GM19324 (cell line): ENCODE results near the gene GZMH.
A peak's percentile ranks its signal among the peaks of the same experiment; 100 is the strongest.
"Not testable (repeated sequence)": the region's sequence is repeated elsewhere in the genome, so short reads cannot be mapped to it uniquely, and the experiment has no call there.

Source experiments
- ATAC-seq: cut with Tn5 transposase; IDR thresholded peaks from one replicate; pipeline ENCODE4 v1.9.1; 2021; ENCODE audit warnings: mild to moderate bottlenecking, moderate library complexity; ENCODE audit not compliant: unreplicated experiment, low FRiP score

Gene GZMH, protein sequence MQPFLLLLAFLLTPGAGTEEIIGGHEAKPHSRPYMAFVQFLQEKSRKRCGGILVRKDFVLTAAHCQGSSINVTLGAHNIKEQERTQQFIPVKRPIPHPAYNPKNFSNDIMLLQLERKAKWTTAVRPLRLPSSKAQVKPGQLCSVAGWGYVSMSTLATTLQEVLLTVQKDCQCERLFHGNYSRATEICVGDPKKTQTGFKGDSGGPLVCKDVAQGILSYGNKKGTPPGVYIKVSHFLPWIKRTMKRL

DNA sequence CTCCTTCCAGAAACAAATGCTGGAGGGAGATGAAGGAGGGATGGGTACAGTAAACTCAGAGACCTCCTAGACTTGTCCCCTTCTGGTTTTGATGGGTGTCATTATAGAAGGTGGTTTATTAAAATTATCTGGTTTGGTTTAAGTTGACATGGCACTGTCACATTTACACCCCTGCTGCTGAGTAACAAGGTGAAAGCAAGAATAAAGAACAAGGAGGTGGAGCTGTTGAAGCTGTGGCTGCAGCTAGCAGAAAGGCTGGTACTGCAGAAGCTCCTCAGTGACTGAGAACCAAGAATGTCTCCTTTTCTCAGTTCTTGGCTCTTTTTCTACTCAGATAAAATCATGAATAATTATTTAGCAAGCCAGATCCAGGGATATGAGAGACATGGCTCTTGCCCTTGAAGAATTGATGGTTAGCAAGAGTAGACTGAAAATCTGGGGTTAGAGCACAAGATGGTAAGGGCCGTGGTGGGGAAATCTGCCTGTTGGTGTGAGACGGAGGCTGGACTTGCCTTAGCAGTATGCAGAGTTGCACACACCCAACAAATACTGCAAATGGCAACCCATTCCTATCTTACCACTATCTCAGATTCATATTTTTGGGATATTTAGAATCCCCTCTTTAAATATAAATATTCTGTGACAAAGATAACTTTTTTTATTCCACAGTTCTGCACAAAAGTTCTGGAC is at the start of gene GZMH:
Gene GZMH, minus strand, starts transcription at position 31 of the 690 bp plus-strand sequence. CDS start 72 bp downstream, outside the sequence.
- peak; percentile 48 for ATAC-seq

DNA sequence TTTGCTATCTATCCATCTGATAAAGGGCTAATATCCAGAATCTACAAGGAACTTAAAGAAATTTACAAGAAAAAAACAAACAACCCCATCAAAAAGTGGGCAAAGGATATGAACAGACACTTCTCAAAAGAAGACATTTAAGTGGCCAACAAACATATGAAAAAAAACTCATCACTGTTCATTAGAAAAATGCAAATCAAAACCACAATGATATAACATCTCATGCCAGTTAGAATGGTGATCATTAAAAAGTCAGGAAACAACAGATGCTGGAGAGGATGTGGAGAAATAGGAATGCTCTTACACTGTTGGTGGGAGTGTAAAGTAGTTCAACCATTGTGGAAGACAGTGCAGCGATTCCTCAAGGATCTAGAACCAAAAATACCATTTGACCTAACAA is 38.9 kb upstream of the GZMH start:
- not testable (repeated sequence) for ATAC-seq

DNA sequence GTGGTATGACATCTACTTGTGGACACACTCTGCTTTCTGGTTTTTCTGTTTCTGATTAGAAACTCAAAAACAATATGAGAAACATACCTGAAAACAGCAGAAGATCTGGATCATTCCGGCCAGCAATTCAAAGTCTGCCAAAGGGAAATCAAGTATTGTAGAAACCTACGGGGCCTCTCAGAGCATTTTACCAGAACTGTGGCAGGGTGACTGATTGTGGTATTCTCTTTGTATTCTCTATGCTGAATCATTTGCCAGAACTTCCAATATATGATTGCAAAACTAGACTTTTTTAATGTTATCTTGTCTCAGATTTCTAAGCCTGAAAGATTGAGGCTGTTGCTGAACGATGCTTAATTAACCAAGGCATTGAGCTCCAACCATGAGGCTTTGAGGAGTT is 30.4 kb upstream of the GZMH start:
- no peak for ATAC-seq

DNA sequence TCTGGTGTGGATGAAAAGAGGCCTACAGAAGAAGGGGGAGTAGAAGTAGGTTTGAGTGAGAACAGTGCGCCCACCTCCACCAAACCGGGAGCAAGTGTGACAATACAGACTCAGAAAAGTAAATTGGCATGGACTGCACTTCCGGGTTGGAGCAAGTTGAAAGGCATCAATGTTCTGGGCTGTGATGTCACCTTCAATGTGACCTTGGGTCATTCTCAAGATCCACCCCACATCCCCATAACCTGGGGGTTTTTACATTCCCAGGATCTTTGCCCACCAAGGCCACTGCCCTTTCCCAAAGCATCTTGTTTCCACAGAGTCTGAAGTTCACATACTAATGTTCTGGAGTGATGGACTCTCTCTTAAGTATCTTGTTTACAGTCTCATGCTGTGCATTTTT is 29.8 kb upstream of the GZMH start:
- no peak for ATAC-seq

DNA sequence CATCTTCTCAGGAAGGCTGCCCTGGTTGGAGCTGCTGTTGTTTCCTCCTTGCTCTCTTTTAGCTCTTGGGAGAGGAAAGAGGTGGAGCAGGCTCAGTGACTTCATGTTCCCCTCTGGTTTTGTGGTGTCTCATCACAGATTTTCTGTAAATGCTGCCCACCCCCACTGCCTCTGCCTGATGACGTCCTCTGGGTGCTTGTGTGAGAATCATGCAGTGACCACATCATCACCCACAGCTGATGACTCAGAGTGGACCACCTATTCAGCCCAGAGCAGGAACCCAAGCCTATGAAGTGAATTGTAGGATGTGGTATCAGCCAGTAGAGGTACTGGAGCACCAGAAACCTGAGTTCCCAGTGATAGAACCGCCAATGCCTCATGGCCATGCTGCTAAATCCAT is 24.7 kb upstream of the GZMH start, which contains the start of gene GZMB:
Gene GZMB, minus strand, starts transcription at position 33 of the 400 bp plus-strand sequence. Its CDS starts 30 bp downstream, at position 3.
- no peak for ATAC-seq

DNA sequence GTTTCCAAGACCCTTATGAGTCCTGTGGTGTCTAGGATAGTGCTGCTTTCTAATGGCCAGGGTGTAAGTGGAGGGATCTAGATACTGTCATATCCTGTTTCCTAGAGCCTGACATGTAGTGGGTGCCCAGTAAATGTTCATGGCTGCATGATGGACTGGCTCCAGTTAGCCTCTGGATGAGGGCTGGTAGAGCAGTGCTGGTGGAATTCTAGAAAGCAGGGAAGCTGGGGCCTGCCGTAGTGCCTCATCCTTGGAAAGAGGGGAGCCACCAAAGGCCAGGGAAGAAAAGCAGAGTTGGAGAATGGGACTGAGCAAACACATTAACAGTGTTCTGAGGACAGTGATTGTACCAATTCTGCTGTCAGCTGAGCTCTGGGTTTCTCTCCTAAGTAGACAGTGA is 23.9 kb upstream of the GZMH start:
- no peak for ATAC-seq

DNA sequence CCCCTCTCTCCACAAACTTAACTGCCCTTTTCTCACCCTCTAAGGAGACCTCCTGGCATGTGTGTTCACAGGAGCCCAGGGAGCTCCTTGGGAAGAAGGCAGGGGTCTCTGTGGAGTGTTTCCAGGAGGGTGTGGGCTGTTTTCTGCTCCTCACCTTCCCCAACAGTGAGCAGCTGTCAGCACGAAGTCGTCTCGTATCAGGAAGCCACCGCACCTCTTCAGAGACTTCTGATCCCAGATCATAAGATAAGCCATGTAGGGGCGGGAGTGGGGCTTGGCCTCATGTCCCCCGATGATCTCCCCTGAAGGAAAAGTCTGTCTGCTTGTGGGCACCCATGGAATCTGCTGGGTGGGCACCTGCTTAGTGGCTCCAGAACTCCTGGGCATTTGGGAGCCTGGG is 23.3 kb upstream of the GZMH start:
- no peak for ATAC-seq

DNA sequence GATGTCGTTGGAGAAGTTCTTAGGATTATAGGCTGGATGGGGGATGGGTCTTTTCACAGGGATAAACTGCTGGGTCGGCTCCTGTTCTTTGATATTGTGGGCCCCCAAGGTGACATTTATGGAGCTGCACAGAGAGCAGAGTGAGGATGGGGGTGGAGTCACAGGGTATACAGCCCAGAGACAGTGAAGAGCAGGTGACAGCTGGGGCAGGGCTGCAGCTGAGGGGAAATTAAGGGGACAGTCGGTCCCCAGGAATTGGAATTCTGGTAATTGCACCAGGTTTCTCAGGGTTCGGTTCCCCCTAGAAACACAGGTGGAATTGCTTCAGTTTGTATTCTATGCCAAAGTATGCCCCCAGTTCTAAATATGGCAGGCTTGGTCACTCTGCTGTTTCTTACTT is 22.9 kb upstream of the GZMH start:
- no peak for ATAC-seq

DNA sequence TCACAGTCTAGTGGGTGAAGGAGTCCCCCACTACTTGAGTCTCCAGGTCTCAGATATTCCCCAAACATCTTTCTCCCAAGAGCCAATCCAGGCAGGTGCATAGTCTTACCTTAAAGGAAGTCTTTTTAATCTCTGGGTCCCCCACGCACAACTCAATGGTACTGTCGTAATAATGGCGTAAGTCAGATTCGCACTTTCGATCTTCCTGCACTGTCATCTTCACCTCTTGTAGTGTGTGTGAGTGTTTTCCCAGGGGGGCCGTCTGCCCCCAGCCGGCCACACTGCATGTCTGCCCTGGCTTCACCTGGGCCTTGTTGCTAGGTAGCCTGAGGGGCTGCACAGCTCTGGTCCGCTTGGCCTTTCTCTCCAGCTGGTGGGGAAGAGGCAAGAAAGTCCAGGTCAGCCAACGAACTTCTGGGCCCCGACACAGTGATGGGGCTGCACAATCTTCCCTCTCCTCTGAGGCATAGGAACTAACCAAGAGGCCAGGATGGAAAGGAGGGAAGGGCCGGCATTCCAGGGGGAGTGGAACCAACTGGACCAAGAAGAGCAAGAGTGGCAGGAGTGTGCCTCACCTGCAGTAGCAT is 22.4 kb upstream of the GZMH start:
- ATAC-seq: no peak

DNA sequence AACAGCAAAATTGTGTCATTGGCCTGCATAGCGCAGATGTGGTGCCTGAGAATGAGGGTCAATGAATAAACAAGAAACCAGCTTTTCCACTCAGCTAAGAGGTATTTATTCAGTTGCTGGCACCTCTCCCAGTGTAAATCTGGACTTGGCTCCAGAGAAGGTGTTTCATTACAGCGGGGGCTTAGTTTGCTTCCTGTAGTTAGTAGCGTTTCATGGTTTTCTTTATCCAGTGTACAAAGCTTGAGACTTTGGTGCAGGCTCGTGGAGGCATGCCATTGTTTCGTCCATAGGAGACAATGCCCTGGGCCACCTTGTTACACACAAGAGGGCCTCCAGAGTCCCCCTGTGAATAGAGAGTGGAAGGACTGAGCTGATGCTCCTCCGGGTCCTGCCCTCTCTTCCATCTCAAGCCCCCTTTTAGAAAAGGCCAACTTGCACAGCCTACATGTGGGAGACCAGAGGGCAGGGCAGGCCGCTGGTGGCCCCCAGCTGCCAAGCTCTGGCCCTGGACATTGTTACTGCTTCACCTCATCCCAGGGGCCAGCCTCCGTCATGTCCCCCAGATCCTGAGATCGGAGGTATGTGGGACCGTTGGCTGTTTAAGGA is 21.5 kb upstream of the GZMH start:
- no peak for ATAC-seq

DNA sequence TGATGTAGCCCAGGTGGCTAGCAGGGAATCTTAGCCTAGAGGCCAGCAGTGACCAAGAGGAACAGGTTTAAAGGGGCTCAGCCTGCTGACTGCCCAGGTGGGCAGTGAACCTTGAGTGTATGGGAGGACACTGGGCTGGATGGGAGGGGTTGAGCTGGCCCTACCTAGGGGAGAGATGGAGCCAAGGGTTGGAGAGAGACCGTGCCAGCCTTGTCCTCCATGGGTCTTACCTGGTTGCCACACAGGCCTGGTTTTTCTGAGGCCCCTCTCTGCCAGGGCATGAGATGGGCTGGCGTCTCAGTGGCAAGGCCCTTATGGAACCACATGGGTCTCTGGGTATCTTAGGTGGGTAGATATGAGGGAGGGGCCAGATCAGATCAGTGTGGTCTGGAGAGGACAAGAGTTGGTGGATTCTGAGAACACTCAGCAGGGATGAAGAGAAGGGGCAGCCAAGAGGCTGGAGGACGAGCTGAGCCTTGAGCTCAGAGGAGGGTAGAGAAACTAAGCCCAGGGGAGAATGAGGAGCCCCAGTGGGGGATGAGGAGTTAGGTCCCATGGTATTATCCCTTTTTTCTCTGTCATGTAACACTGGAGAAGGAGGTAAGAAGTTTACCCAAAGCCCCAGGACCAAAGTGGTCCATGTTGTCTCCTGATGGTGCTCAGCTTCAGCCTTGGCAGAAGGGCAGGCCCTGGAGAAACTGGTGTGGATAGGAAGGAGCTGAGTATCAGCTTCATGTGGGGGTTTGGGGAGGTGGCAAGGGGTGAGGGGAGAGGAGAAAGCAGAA is 20.8 kb upstream of the GZMH start:
- no peak for ATAC-seq

DNA sequence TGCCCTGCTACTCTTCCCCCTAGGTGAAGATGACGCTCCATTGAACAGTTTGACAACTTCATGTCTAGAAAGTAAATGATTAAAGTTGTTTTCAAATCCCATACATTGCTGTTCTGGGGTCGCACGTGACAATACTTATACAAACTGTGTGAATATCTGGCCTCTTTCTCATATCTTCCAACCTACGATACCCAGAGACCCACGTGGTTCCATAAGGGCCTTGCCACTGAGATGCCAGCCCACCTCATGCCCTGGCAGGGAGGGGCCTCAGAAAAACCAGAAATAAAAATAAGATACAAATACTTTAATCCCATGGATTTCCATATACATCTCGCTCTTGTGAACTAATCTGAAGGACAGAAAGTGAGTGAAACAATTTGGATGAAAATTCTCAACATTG is 20.0 kb upstream of the GZMH start:
- no peak for ATAC-seq

DNA sequence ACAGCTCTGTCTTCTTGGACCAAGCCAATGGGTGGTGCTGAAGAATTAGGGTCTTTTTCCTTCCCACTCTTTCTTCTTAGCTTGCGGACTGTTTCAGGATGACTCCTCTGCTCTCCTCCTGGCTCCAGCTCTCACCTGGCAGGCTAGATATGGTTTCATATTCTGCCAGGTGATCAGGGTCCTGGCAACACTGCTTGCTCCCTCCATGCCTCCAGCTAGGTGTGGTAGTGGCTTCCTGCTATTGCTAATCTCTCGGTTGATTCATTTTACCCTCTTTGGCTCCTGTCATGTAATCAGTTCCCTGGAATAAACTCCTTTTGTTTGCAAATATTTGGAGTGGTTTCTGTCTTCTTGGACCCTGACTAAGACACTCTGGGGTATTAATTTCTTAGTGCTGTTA is 4.3 kb upstream of the GZMH start:
- no peak for ATAC-seq

DNA sequence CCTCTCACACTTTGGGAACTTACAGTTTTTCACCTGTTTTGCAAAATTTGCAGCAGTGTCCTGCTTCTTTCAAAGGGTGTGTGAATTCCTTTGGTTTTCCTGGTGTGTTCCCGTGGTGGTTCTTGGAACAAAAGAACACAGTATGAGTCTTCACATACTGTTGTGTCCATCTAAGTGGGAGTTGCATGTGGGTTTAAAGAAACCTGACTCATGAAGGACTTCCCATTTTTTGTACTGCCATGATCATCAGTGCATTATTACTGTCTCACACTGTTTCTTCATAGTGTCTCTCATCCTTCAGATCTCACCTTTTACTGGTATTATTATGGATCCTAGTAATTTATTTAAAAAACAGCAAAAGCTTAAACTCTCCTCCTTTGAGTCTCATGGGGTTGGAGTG is 3.8 kb upstream of the GZMH start:
- ATAC-seq: no peak

DNA sequence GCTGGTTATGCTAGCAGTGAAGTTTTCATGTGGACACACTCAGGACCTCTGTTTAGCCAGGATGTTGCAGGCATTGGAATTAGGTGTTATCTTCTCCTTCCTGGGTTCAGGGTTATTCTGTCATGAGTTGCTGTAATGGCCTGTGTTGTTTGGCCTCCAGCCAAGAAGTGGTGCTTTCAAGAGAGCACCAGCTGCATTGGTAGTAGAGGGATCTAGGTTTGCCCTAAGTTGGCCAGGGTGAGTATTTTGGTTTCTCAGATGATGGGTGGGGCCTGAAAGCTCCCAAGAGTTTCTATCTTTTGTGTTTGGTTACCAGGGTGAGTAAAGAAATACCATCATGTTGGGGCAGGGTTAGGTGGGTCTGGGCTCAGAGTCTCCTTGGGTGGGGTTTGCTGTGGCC is 2.7 kb upstream of the GZMH start:
- ATAC-seq: no peak

DNA sequence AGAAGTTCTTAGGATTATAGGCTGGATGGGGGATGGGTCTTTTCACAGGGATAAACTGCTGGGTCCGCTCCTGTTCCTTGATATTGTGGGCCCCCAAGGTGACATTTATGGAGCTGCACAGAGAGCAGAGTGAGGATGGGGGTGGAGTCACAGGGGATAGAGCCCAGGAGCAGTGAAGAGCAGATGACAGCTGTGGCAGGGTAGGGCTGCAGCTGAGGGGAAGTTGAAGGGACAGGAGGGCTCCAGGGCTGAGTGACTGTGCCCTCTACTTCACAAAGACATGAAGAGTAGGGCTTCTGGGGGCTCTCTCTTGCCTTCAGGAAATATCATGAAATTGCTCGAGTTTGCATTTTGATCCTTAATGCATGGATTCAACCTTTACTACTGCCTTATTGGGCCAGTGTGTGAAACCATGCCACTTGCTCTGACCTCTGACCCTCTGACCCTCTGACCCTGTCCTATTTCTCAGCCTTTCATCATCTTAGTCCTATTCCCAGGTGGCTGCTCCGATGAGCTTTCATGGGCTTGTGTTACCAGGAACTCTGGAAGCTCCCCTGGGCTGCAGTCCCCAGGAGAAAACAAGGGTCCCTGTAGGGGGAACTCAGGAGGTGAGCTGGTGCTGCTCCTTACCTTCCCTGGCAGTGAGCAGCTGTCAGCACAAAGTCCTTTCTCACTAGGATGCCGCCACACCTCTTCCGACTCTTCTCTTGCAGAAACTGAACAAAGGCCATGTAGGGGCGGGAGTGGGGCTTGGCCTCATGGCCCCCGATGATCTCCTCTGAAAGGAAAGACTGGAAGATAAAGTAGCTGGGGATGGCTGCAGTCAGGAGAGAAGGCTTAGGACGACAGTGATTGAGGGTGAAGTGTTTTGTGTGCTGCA is 1.6 kb downstream of the GZMH start:
- no peak for ATAC-seq

DNA sequence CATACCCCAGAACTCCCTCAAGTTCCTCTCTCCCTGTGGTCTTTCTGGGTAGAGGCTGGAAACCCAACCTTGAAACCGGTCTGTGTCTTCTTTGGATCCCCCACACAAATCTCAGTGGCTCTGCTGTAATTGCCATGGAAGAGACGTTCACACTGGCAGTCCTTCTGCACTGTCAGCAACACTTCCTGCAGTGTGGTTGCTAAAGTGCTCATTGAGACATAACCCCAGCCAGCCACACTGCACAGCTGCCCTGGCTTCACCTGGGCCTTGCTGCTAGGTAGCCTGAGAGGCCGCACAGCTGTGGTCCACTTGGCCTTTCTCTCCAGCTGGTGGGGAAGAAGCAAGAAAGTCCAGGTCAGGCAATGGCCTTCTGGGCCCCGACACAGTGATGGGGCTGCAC is 2.4 kb downstream of the GZMH start:
- peak; percentile 42 for ATAC-seq

DNA sequence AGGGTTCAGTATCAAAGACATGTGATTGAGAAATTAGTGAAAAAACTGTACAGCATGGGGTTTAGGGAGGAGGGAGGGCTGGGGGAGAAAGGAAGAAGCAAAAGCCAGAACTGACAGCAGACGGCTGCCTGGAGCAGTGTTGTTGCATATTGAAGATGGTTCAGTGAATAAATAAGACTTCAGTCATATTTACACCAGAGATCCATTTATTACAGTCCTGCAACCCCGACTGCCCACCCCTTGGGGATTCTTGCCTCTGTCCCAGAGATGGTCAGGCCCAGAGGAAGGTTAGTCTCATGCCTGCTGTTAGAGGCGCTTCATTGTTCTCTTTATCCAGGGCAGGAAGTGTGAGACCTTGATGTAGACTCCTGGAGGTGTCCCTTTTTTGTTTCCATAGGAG is 3.2 kb downstream of the GZMH start:
- no peak for ATAC-seq

DNA sequence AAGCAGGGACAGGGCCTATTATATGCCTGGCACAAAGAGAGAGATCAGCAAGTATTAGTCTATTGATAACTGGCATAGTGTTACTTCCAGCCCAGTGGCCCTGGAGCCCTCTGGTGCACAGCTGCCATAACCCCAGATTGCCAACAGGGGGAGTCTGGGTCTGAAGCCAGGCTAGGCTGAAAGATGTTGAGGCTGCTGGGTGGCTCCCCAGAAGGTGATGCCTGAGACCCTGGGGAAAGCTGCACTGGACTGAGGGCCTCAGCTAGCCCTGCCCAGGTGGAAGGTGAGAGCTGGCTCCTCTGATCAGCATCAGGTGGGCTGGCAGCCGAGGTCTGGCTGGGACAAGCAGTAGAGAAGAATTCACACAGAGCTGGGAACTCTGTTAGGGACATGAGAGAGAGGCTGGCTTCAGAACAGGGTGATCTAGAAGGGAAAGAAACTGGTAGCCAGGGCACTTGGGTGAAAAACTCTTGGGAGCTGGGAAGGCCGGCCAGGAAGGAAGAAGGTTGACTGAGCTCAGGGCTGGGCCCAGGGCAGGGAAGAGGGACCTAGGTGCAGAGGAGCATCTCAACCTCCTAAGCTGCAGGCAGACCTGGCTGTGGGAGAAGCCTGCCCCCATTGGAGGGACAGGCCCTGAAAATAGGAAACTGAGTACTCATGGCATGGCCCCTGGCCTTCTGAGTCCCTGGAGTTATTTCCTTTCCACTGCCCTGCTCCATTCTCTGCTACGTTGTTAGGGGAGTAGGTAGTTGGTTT is 3.9 kb downstream of the GZMH start:
- ATAC-seq: peak; percentile 65
